AG09319 (cell line): ENCODE results near the gene DCP1B.
A peak's percentile ranks its signal among the peaks of the same experiment; 100 is the strongest.

Experiments used
- DNase-seq: peaks from one replicate; pipeline ENCODE4 v3.0.0-alpha.2; 2010; ENCODE audit warnings: low read depth; ENCODE audit errors: extremely low read depth
- TF ChIP-seq, protein P1 (sequence below): IDR thresholded peaks from 2 replicates; pipeline ENCODE4 v1.5.1; 2011; ENCODE audit warnings: low read depth, mild to moderate bottlenecking, inconsistent platforms, low read length, moderate library complexity

Gene DCP1B

GRCh38 chr12:2004113-2004929 lies at the start of gene DCP1B:
Gene DCP1B, minus strand, starts transcription at chr12:2004457. Its CDS starts 26 bp downstream, at chr12:2004431.
- TF ChIP-seq, protein P1, sequence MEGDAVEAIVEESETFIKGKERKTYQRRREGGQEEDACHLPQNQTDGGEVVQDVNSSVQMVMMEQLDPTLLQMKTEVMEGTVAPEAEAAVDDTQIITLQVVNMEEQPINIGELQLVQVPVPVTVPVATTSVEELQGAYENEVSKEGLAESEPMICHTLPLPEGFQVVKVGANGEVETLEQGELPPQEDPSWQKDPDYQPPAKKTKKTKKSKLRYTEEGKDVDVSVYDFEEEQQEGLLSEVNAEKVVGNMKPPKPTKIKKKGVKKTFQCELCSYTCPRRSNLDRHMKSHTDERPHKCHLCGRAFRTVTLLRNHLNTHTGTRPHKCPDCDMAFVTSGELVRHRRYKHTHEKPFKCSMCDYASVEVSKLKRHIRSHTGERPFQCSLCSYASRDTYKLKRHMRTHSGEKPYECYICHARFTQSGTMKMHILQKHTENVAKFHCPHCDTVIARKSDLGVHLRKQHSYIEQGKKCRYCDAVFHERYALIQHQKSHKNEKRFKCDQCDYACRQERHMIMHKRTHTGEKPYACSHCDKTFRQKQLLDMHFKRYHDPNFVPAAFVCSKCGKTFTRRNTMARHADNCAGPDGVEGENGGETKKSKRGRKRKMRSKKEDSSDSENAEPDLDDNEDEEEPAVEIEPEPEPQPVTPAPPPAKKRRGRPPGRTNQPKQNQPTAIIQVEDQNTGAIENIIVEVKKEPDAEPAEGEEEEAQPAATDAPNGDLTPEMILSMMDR = no peak; the same call in 1 of the 2 replicates
- peak; percentile 95 for DNase-seq

GRCh38 chr12:2053691-2054090 lies 49.4 kb upstream of the DCP1B start:
- TF ChIP-seq, protein P1 = no peak
- DNase-seq = no peak

- DNase-seq = peak; percentile 34
Measured at GRCh38 chr12:2052826-2053678, 48.8 kb upstream of the DCP1B start, which contains the start of gene CACNA1C. Gene CACNA1C, plus strand, starts transcription at chr12:2052987. Its CDS starts 576 bp downstream, at chr12:2053563.

DNA sequence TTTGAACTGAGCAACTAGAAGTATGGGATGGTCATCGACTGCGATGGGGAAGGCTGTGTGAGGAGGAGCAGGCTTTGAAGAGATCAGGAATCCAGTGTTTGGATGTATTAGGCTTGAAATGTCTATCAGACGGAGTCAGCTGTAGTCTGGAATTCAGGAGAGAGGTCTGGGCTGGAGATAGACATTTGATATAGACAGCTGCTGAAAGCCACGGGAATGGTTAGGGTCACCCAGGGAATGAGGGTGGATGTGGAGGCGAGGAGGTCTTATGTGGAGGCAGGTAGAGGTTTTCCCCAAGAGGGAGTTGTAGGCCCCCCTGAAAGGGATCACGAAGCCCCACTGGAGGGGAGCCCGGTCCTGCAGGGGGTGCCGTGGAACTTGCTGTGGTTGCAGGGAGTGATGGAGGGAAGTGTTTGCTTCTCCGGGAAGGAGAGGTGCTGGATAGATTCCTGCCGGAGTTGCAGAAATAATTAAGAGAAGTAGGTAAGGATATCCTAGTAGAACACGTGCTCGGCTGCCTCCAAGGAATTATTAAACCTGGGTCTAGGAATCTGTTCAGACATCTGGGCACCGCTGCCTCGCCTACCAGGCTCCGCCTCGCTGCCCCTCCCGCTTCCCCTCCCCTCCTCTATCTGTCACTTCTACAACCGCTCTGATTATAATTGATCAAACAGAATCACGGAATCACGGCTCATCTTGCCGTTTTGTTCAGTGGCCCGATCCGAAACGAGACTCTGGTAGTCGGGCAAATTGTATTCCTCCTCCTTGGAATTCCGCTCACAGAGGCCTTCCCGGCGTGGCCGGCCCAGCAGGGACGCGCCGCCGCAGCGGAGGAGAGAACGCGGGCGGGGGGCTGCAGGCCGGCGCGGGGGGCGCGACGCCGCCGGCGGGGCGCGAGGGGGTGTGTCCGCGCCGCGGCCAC lies 47.7 kb upstream of the DCP1B start:
- TF ChIP-seq, protein P1 = peak; percentile 35
- no peak for DNase-seq

More at GRCh38 chr12:2052826-2053678, 48.8 kb upstream of the DCP1B start, which contains the start of gene CACNA1C:
- TF ChIP-seq, protein P1 = peak; percentile 29

DNA sequence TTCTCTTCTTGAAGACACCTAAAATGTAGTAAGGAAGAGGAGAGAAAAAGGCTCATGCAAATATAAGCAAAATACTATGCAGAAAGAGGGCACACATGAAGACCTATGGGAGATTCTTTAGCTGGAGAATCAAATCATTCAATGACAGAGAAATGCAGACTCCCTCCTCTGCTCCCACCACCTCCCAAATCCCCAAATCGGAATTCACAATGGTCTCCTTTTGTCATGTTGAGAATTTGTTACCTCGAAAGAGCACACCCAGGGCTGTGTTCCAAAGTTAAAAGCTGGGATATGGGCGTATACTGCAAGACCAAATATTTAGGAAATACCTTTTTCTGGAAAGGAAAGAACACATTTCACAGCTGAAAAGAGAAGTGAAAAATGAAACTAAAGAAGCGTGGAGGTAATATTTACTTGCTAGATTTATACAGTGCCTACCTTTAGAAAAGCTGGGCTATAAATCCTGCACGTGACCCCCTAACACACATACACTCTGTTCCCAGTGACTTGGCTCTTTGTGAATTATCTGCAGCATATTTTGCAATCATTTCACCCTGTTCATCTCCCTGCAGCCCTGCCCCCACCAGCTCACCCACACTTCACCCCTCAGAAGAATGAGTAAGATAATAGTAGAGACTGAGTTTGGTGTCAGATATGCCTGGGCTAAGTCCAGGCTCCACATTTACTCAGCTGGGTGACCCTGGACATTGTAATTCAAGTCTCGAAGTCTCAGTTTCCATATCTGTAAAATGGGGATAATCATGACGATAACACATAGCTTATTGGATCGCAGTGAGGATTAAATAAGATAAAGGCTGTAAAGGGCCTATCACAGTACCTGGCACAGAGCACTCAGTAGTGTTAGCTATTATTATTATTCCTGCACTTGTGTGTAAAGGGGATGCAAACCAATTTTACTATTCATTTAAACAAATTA lies 45.6 kb upstream of the DCP1B start:
- TF ChIP-seq, protein P1 = no peak
- DNase-seq = no peak

- TF ChIP-seq, protein P1 = no peak
- DNase-seq = no peak
Measured at GRCh38 chr12:2047752-2048151, 43.5 kb upstream of the DCP1B start.
